GM12878 (cell line): Measurements from ENCODE around the gene AGPAT4. TPM values are rescaled to one million over a fixed set of nuclear protein-coding genes. Genes with fewer than 3 reads are reported as not detected.

Experiments
- ATAC-seq: fragments of 200-7000 bp; cut with Tn5 transposase; 3 replicates; pipeline ENCODE4 v1.9.1; 2020; ENCODE audit warnings: mild to moderate bottlenecking, moderate library complexity
- BruUV-seq: library from RNA; stranded (reverse); fragments of 400-500 nt; replicated peaks from 2 replicates; lab custom pipeline; 2021; lab: Mats Ljungman, UMichigan
- CTCF ChIA-PET: fragments of 300-600 bp; sonication (Branson Sonifier 250); formaldehyde crosslinking; extraction: SDS; loops from one replicate; lab custom pipeline; 2021; ENCODE audit warnings: inconsistent platforms; lab: Yijun Ruan, JAX
- POLR2A ChIA-PET: fragments of 350-600 bp; formaldehyde crosslinking; extraction: SDS; loops from one replicate; lab custom pipeline; 2021; ENCODE audit warnings: inconsistent platforms; lab: Charles Lee
- RAD21 ChIA-PET: fragments of 300-600 bp; sonication (Branson Sonifier 250); formaldehyde crosslinking; loops from one replicate; lab custom pipeline; 2023; ENCODE audit warnings: antibody characterized with exemption; ENCODE audit not compliant: unreplicated experiment; lab: Charles Lee
- SMC1A ChIA-PET: fragments of 300-600 bp; sonication (Branson Sonifier 250); formaldehyde crosslinking; loops from one replicate; lab custom pipeline; 2023; ENCODE audit not compliant: unreplicated experiment, uncharacterized antibody; lab: Charles Lee
- DNase-seq: peaks from one replicate; pipeline ENCODE4 v3.0.0-alpha.2; 2011; ENCODE audit warnings: low read depth, low spot score
- FAIRE-seq: peaks from 3 replicates; lab custom pipeline; 2011; peaks lifted over from hg19 to GRCh38; lab: Jason Lieb, UNC
- H2AFZ ChIP-seq: 2 replicates; pipeline ENCODE4 v1.6.0; 2011; ENCODE audit warnings: low read depth, low read length, control low read depth; ENCODE audit not compliant: control insufficient read depth
- H3K27ac ChIP-seq: 2 replicates; pipeline ENCODE4 v1.5.1; 2011; ENCODE audit warnings: control low read depth; ENCODE audit not compliant: control insufficient read depth, insufficient read depth
- H3K27me3 ChIP-seq, 2 experiments: replicated peaks in 1 of 2; 2 replicates each; pipeline versions ENCODE4 v1.6.0 to v1.6.1; 2011; ENCODE audit warnings: low read length in 1 of 2; ENCODE audit not compliant: control insufficient read depth in 2 of 2, insufficient read depth in 2 of 2
- H3K36me3 ChIP-seq, 2 experiments: 2 replicates each; pipeline ENCODE4 v1.5.1; 2011; ENCODE audit warnings: low read length in 1 of 2; ENCODE audit not compliant: control insufficient read depth in 2 of 2, insufficient read depth in 2 of 2
- H3K4me1 ChIP-seq: 2 replicates; pipeline ENCODE4 v1.6.1; 2011; ENCODE audit warnings: mild to moderate bottlenecking, low read length, moderate library complexity, mixed read lengths; ENCODE audit not compliant: control insufficient read depth, insufficient read depth
- H3K4me2 ChIP-seq: 2 replicates; pipeline ENCODE4 v1.6.0; 2011; ENCODE audit warnings: control low read depth; ENCODE audit not compliant: control insufficient read depth, insufficient read depth
- H3K4me3 ChIP-seq: fragments of 200-600 bp; sonication (generic); 2 replicates; pipeline ENCODE4 v1.5.1; 2016
- H3K79me2 ChIP-seq: 2 replicates; pipeline ENCODE4 v1.6.0; 2011; ENCODE audit warnings: low read length; ENCODE audit not compliant: control insufficient read depth, insufficient read depth
- H3K9ac ChIP-seq: 2 replicates; pipeline ENCODE4 v1.8.0; 2011; ENCODE audit warnings: low read length, control low read depth, mixed read lengths; ENCODE audit not compliant: control insufficient read depth, insufficient read depth
- H3K9me3 ChIP-seq: replicated peaks from 3 replicates; pipeline ENCODE4 v1.5.1; 2011; ENCODE audit warnings: mild to moderate bottlenecking, low read length; ENCODE audit not compliant: control insufficient read depth, insufficient read depth
- H4K20me1 ChIP-seq: 2 replicates; pipeline ENCODE4 v1.6.0; 2011; ENCODE audit not compliant: control insufficient read depth, insufficient read depth
- BACH1 ChIP-seq: fragments of 450-650 bp; IDR thresholded peaks from 2 replicates; pipeline ENCODE4 v1.6.1; 2017; ENCODE audit warnings: mild to moderate bottlenecking, borderline replicate concordance
- BHLHE40 ChIP-seq, 2 experiments: fragments of 450-650 bp in 1 of 2; IDR thresholded peaks; 2 replicates each; pipeline ENCODE4 v1.6.1; 2011 to 2017; ENCODE audit warnings: low read depth in 2 of 2, borderline replicate concordance in 1 of 2, improper control_type of control experiment in 1 of 2, low read length in 1 of 2, mild to moderate bottlenecking in 1 of 2
- CHD4 ChIP-seq: fragments of 200-600 bp; sonication (generic); IDR thresholded peaks from 2 replicates; pipeline ENCODE4 v1.6.1; 2016; ENCODE audit warnings: mild to moderate bottlenecking
- MTA2 ChIP-seq: fragments of 450-650 bp; IDR thresholded peaks from 2 replicates; pipeline ENCODE4 v1.6.1; 2016; ENCODE audit warnings: low read depth, mild to moderate bottlenecking, moderate library complexity
- PML ChIP-seq: IDR thresholded peaks from 2 replicates; pipeline ENCODE4 v1.6.1; 2012; ENCODE audit warnings: low read length, inconsistent platforms
- POLR2AphosphoS5 ChIP-seq: IDR thresholded peaks from 2 replicates; pipeline ENCODE4 v1.6.1; 2011; ENCODE audit warnings: mild to moderate bottlenecking, low read length, inconsistent platforms
- RELA ChIP-seq: fragments of 450-650 bp; IDR thresholded peaks from 2 replicates; pipeline ENCODE4 v1.8.0; 2014; ENCODE audit warnings: borderline replicate concordance; ENCODE audit not compliant: partially characterized antibody
- SMAD1 ChIP-seq: fragments of 450-650 bp; IDR thresholded peaks from 2 replicates; pipeline ENCODE4 v1.6.1; 2018; ENCODE audit warnings: mild to moderate bottlenecking, low read depth; ENCODE audit not compliant: partially characterized antibody
- SP1 ChIP-seq: IDR thresholded peaks from one replicate; pipeline ENCODE4 v1.6.1; 2011; ENCODE audit warnings: low read depth, low read length
- SUPT20H ChIP-seq: IDR thresholded peaks from 2 replicates; pipeline ENCODE4 v1.6.1; 2011; ENCODE audit warnings: low read depth, mild to moderate bottlenecking, low read length, moderate library complexity, borderline replicate concordance; ENCODE audit not compliant: control insufficient read depth
- TCF7 ChIP-seq: IDR thresholded peaks from 2 replicates; pipeline ENCODE4 v1.6.1; 2014; ENCODE audit warnings: antibody characterized with exemption, borderline replicate concordance
- ZNF622 ChIP-seq: fragments of 450-650 bp; IDR thresholded peaks from 2 replicates; pipeline ENCODE4 v1.6.1; 2017; ENCODE audit warnings: mild to moderate bottlenecking, inconsistent platforms
- whole genome bisulfite sequencing: methylation state at CpG from one replicate; pipeline ENCODE4 v1.1.6; 2016; ENCODE audit warnings: low lambda C conversion rate; ENCODE audit not compliant: insufficient replicate concordance, insufficient coverage; ENCODE audit errors: missing lambda C conversion rate; 5-methylcytosine and 5-hydroxymethylcytosine counted together
- in situ Hi-C: fragments of 300-500 bp; cut with MboI; formaldehyde crosslinking; loops from 9 replicates; pipeline ENCODE4 v1.14.3; 2018; ENCODE audit warnings: mixed read lengths
- intact Hi-C: fragments of 100-400 bp; cut with micrococcal nuclease; formaldehyde crosslinking; loops from one replicate; pipeline ENCODE4 v1.14.2; 2022; ENCODE audit not compliant: unreplicated experiment
- polyA plus RNA-seq, 11 experiments: library from polyadenylated mRNA; depleted of rRNA in 4 of 11; unstranded in 6 of 11; stranded (reverse) in 5 of 11; fragments of >200 nt; fragmentation: Nextera tagmentation in 4 of 11; fragmentation: Illumina TruSeq in 1 of 11; extraction: Ambion mirVana in 4 of 11; extraction: Trizol in 1 of 11; gene quantifications; 1 replicate in 1 of 11; 2 replicates in 10 of 11; pipeline versions ENCODE4 v1.2.1 to v1.2.3, GENCODE V29; 2011 to 2016; ENCODE audit warnings: inconsistent platforms in 2 of 11, missing spikeins in 2 of 11, low read depth in 1 of 11
- total RNA-seq, 4 experiments: library from RNA; depleted of rRNA in 3 of 4; stranded (reverse); fragments of >200 nt in 3 of 4; fragmentation: Illumina TruSeq in 1 of 4; extraction: Trizol in 1 of 4; gene quantifications; 2 replicates each; pipeline versions ENCODE4 v1.2.1 to v1.2.3, GENCODE V29; 2013 to 2021
- TF ChIP-seq, protein P1 (sequence below): IDR thresholded peaks from 2 replicates; pipeline ENCODE4 v1.6.1; 2011; ENCODE audit warnings: low read depth, mild to moderate bottlenecking, low read length, moderate library complexity, borderline replicate concordance; ENCODE audit errors: extremely low read depth

Gene AGPAT4
- total and polyA plus RNA-seq, 10 of the 15 experiments (the other 5 are each of a cell fraction or from before 2014, with no cell fraction given): 0.34 to 2.2 (median 1.3) TPM

DNA sequence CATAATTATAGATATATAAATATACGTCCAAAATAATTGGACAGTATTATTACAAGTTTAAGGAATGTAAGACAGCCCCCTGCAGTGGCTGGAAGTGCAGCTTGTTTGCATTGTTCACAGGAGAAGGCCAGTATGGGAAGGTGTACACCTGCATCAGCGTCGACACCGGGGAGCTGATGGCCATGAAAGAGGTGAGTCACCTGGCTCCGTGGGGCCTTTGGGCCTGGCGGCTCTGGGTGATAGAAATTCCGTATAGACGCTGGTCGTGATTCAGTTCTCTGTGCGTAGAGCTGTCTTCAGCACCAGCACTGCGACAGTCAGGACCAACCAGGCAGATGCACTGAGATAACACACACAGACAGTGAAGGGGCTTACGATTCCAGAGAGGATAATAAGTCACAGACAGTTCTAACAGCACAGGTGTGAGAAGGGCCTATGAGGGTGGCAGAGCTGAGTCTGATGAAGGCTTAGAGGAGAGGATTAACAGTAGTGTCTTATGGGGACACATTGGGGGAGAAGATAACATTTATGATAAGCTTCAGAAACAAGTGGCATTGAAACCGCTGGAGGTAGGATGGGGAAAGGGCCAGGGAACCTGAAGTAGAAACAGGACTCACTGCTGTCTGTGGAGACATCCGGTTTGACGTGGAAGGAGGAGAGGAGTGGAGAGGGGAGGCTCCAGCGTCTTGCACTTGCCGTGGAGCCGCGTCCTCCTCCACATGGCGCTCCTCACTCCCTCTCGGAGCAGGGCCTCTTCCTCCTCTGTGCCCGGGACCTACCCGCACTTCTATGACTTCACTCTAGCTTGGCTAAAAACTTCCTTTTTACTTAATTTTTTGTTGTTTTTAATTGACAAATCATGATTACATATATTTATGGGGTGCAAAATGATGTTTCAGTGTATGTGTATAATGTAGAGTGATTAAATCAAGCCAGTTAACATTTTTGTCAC lies 165.8 kb downstream of the AGPAT4 start:
- DNase-seq (no peak), FAIRE-seq (no peak), ATAC-seq (no peak)
- BruUV-seq: no TSS peak
- no peaks in the 10 kb centered on the region for H3K27me3 ChIP-seq
- H3K9ac ChIP-seq: no peak overlapping the region
- SMC1A ChIA-PET: interaction anchor here (1.1 kb wide), 1 partner anchor 20 kb away, joined by 3 read pairs; no protein-coding TSS in a partner anchor
- CTCF ChIA-PET: no interaction called here
- H3K36me3 ChIP-seq: peaks cover 17 to 22% of the 10 kb centered on the region in 2 experiments; a peak in 3 of 4 replicates
- no peaks in the 10 kb centered on the region for H3K4me1 ChIP-seq
- no peaks in the 10 kb centered on the region for H3K9me3 ChIP-seq
- RAD21 ChIA-PET: no interaction called here
- intact Hi-C loops (no loop called here), in situ Hi-C loops (no loop called here)
- POLR2A ChIA-PET: no interaction called here
- H3K4me3 ChIP-seq: no peak overlapping the region
- H3K4me2 ChIP-seq: no peak overlapping the region
- no peak overlapping the region for H2AFZ ChIP-seq
- TF ChIP-seq POLR2AphosphoS5: no peak
- no peak for TF ChIP-seq PML
- no peak for TF ChIP-seq SUPT20H
- TF ChIP-seq, protein P1, sequence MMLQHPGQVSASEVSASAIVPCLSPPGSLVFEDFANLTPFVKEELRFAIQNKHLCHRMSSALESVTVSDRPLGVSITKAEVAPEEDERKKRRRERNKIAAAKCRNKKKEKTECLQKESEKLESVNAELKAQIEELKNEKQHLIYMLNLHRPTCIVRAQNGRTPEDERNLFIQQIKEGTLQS: no peak
- no peak for TF ChIP-seq CHD4
- TF ChIP-seq BHLHE40 (IDR thresholded peaks at IDR 0.05; ENCODE audit: borderline replicate concordance in 1 of 2, low read depth in 2 of 2, low read length in 1 of 2): no peak
- TF ChIP-seq BACH1: no peak
- no peak for TF ChIP-seq MTA2
- no peak for TF ChIP-seq SP1
- TF ChIP-seq SMAD1: no peak
- no peak for TF ChIP-seq TCF7
- TF ChIP-seq ZNF622: no peak
- no peak for TF ChIP-seq RELA
- H4K20me1 ChIP-seq: no peaks in the 10 kb centered on the region
- H3K27ac ChIP-seq: no peak overlapping the region
- WGBS: 99% methylated on average over 23 of the region's 23 CpGs
- no peaks in the 10 kb centered on the region for H3K79me2 ChIP-seq
